ENCODE measurements around the gene ATP10B.
"Not testable (repeated sequence)": the region's sequence is repeated elsewhere in the genome, so short reads cannot be mapped to it uniquely, and the experiment has no call there.

Gene ATP10B

GRCh38 chr5:160757194-160757593 lies 94.8 kb downstream of the ATP10B start:
- DNase-seq (ENCODE audit: low read depth) = no peak

- no peak for DNase-seq (ENCODE audit: low read depth)
Measured at GRCh38 chr5:160750938-160751657, 100.9 kb downstream of the ATP10B start.

- no peak for DNase-seq (ENCODE audit: low read depth)
Measured at GRCh38 chr5:160749682-160750081, 102.3 kb downstream of the ATP10B start.

- no peak for DNase-seq (ENCODE audit: low read depth)
Measured at GRCh38 chr5:160749026-160749425, 103.0 kb downstream of the ATP10B start.

GRCh38 chr5:160747987-160748386 lies 104.0 kb downstream of the ATP10B start:
- no peak for DNase-seq (ENCODE audit: low read depth)

- no peak for DNase-seq (ENCODE audit: low read depth)
Measured at GRCh38 chr5:160747559-160747958, 104.5 kb downstream of the ATP10B start.

GRCh38 chr5:160744268-160745101 lies 107.5 kb downstream of the ATP10B start:
- DNase-seq (ENCODE audit: low read depth) = no peak

- no peak for DNase-seq (ENCODE audit: low read depth)
Measured at GRCh38 chr5:160743027-160743426, 109.0 kb downstream of the ATP10B start.

- DNase-seq (ENCODE audit: low read depth) = no peak
Measured at GRCh38 chr5:160742446-160742845, 109.6 kb downstream of the ATP10B start.

- DNase-seq (ENCODE audit: low read depth) = no peak
Measured at GRCh38 chr5:160727296-160727997, 124.6 kb downstream of the ATP10B start.

GRCh38 chr5:160726721-160727120 lies 125.3 kb downstream of the ATP10B start:
- DNase-seq (ENCODE audit: low read depth) = no peak

- no peak for DNase-seq (ENCODE audit: low read depth)
Measured at GRCh38 chr5:160720822-160721221, 131.2 kb downstream of the ATP10B start.

- DNase-seq (ENCODE audit: low read depth) = not testable (repeated sequence)
Measured at GRCh38 chr5:160715508-160715907, 136.5 kb downstream of the ATP10B start.

- DNase-seq (ENCODE audit: low read depth) = no peak
Measured at GRCh38 chr5:160703547-160704189, 148.3 kb downstream of the ATP10B start.

GRCh38 chr5:160702934-160703333 lies 149.1 kb downstream of the ATP10B start:
- no peak for DNase-seq (ENCODE audit: low read depth)

GRCh38 chr5:160702311-160702803 lies 149.7 kb downstream of the ATP10B start:
- DNase-seq (ENCODE audit: low read depth) = no peak

- no peak for DNase-seq (ENCODE audit: low read depth)
Measured at GRCh38 chr5:160701403-160701802, 150.6 kb downstream of the ATP10B start.

- no peak for DNase-seq (ENCODE audit: low read depth)
Measured at GRCh38 chr5:160699301-160699700, 152.7 kb downstream of the ATP10B start.

- no peak for DNase-seq (ENCODE audit: low read depth)
Measured at GRCh38 chr5:160697281-160697680, 154.7 kb downstream of the ATP10B start.

GRCh38 chr5:160694896-160695295 lies 157.1 kb downstream of the ATP10B start:
- no peak for DNase-seq (ENCODE audit: low read depth)

- no peak for DNase-seq (ENCODE audit: low read depth)
Measured at GRCh38 chr5:160693831-160694465, 158.1 kb downstream of the ATP10B start.

- DNase-seq (ENCODE audit: low read depth) = no peak
Measured at GRCh38 chr5:160692271-160692670, 159.7 kb downstream of the ATP10B start.

Measured in activated T-cell treated with anti-CD3 and anti-CD28 coated beads for 48 hours (primary cell).